Gastroesophageal sphincter (tissue), 3 donors: Measurements from ENCODE around the gene NBEA.

Source experiments
- POLR2A ChIP-seq, 2 donors: fragments of 450-650 bp; IDR thresholded peaks; one replicate each; pipeline ENCODE4 v1.6.1; 2017; ENCODE audit warnings: antibody characterized with exemption in 2 of 2, mild to moderate bottlenecking in 2 of 2, moderate library complexity in 1 of 2
- TF ChIP-seq, protein P1 (sequence below), 4 experiments: fragments of 200-600 bp in 2 of 4; fragments of 450-650 bp in 2 of 4; sonication (generic) in 1 of 4; IDR thresholded peaks; one replicate each; pipeline ENCODE4 v1.5.1; 2017 to 2019; ENCODE audit warnings: antibody characterized with exemption in 4 of 4, mild to moderate bottlenecking in 2 of 4, moderate library complexity in 2 of 4

GRCh38 chr13:34971473-34971872 is 29.4 kb downstream of the NBEA start:
- TF ChIP-seq, protein P1, sequence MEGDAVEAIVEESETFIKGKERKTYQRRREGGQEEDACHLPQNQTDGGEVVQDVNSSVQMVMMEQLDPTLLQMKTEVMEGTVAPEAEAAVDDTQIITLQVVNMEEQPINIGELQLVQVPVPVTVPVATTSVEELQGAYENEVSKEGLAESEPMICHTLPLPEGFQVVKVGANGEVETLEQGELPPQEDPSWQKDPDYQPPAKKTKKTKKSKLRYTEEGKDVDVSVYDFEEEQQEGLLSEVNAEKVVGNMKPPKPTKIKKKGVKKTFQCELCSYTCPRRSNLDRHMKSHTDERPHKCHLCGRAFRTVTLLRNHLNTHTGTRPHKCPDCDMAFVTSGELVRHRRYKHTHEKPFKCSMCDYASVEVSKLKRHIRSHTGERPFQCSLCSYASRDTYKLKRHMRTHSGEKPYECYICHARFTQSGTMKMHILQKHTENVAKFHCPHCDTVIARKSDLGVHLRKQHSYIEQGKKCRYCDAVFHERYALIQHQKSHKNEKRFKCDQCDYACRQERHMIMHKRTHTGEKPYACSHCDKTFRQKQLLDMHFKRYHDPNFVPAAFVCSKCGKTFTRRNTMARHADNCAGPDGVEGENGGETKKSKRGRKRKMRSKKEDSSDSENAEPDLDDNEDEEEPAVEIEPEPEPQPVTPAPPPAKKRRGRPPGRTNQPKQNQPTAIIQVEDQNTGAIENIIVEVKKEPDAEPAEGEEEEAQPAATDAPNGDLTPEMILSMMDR (IDR thresholded peaks at IDR 0.05): no peak
- no peak for TF ChIP-seq POLR2A (IDR thresholded peaks at IDR 0.05)
